RPMI8226 (cell line): ENCODE measurements around the gene CRNKL1.
A peak's percentile ranks its signal among the peaks of the same experiment; 100 is the strongest.

Experiments used
- DNase-seq: peaks from one replicate; pipeline ENCODE4 v3.0.0-alpha.2; 2015

The CRNKL1 gene

DNA sequence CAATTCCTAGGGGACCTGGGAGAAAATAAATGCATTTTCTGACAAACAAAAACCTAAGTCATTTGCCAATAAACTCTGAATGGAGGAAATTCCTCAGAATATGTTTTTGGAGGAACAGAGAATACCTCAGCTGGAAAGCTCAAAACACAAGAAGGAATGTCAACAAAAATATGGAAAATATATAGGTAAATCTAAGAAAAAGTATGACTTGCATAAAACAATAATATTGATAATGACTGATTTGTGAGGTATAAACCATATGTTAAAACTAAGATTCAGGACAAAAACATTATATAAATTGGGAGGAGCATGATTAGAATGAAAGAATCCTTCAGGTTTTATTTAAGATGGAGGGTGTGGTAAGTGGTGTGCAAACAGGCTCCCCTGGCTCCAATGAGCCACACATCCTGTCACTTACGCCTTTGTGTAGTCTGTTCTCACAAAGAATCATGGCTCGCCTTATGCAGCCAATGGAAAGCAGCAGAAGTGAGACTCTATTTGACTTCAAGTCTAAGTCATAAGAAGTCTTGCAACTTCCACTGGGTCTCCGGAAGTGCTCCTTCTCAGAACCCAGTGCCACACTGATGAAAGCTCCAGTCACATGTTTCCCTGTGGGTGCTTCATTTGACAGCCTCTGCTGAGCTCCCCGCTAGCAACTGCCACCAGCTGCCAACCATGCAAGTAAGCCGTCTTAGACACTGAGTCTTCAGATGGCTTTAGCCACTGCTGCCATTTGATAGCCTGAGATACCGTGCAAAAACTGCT lies 8.2 kb upstream of the CRNKL1 start:
- DNase-seq = no peak

GRCh38 chr20:20051767-20052073 lies 546 bp downstream of the CRNKL1 start:
- no peak for DNase-seq

DNA sequence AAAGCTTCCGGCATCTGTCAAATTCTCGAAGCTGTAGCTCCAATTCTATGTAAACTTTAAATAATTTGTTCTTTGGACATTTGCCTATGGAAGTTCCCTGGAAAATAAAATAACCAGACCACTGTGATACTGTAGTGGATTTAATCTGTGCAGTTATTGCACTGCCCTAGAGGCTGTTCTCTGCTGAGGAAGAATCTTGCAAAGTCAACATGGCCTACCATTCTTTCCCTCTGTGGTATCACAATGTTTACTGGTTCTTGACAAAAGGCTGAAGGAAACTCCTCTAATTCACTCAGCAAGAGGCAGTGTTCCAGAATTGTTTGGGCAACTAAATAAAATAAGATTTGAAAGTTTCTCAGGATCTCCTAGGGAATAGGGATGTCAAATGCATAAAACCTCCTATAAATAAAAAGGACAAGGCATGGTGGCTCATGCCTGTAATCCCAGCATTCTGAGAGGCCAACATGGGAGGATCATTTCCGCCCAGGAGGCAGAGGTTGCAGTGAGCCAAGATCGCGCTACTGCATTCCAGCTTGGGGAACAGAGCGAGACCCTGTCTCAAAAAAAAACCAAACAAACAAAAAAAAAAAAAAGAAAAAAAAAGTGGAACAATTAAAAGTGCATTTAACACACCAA lies 12.4 kb downstream of the CRNKL1 start:
- DNase-seq = no peak

- DNase-seq = no peak
These were observed 13.7 kb downstream of the CRNKL1 start for GRCh38 chr20:20038586-20038985.

DNA sequence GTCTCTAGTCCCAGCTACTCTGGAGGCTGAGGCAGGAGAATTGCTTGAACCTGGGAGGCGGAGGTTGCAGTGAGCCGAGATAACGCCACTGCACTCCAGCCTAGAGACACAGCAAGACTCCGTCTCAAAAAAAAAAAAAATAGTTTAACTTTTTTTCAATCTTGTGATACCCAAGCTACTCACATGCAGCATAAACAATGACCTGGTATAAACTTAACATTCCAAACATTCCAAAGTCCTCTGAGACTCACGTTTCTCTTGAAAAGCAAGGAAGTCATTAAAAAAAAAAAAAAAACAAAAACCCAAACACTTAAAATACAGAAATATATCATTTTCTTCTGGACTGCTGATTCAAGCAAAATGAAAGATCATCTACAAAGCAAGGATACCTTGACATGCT lies 14.3 kb downstream of the CRNKL1 start:
- DNase-seq = no peak

DNA sequence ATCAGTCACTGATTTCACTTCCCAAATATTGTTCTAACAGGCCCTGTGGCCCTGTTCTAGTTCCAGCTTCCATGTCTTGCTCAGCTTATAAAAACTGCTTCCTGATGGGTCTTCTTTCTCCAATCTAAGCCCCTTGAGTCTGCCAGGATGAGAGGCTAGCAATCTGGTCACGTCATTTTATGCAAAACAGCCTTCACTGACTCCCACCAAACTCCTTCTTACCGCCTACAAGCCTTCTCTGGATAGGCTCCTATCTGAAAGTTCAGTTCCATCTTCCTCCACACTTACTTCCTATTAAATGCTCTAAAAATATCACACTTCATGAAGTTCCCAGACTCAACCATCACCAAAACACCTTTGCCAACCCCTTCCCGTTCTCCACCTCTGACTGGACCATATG lies 15.5 kb downstream of the CRNKL1 start:
- DNase-seq = no peak

DNA sequence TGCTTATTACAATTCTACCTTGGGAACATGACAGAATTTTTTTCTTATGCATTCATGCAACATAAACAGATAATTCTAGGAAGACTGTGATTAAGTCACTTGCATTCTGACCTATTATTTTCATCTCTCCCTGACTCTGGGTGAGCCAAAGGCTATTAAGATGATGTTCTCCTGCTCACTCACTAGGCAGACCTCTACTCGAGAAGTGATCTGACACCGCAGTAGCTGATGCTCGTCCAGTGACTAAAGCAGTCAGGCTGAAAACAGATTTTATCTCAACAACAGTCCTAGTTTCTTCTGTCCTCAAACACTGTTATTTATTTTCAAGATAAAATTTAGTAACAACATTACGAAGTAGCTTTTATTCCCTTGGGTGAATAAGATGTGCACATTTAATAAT lies 17.8 kb downstream of the CRNKL1 start:
- no peak for DNase-seq

DNA sequence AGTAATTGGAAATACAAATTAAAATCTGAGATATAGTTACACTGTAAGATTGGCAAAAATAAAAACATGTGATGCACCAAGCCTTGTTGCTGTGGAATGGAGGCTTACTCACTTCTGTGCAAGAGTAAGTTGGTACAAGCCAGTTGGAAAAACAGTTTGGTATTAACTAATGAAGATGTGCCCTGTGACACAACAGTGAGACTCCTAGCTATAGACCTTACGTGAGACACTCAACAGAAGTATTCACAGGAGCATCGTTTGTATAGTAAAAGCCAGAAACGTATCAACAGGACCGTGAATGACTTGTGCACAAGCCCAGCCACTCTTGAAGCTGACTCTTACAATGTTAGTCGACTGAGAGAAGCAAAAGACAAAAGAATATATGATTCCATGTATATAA lies 20.5 kb downstream of the CRNKL1 start:
- no peak for DNase-seq

DNA sequence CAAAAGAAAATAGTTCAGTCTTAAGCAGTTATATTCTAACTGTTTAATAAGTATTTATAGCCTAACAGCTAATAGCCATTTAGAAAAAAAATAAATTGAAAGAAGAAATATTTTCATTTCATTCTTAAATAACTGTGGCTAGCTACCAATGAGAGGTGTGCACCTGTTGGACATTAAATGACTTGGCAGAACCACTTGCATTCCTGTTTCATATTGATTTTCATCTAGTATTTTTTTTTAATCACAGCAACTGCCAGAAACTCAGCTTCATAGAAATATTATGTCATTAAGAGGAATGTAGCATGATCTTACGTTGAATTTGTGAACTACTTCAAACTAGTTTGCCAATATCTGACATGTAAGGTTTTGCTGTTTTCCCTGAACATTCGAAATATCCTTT lies 25.0 kb downstream of the CRNKL1 start:
- no peak for DNase-seq

DNA sequence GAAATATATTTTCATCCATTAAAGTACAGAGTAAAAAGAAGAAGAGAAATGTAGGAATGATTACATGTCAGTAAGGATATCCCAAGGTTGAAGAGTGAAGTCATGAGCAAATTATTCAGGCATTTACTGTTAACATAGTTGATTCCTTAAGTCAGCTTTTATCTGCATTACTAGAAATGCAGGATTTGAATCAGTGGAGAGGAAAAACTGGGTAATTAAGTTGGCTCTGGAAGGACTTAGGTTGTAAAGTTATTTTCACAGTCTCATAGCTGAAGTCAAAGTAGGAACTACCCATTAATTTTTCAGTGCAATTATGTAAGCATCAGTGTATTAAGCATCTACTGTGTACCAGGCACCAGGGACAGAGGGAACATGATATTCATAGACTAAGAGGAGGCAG lies 27.3 kb downstream of the CRNKL1 start:
- DNase-seq = no peak

DNA sequence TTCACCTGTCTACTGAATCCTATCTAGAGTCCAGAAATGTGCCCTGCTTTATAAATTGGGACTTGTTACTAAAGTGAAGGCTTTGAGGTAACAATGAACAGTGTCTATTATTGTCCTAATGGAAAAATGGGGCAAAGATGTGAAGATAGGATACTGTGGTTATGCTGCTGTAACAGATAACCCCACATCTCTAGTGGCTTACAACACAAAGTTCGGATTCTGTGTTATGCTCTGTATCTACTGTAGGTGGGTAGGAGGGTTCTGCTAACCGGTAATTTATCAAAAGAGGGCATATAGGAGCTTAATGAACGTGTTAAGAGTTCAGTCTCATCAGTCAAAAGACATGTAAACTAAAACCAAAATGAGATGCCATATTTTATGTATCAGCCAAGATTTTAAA lies 28.9 kb downstream of the CRNKL1 start:
- DNase-seq = no peak

DNA sequence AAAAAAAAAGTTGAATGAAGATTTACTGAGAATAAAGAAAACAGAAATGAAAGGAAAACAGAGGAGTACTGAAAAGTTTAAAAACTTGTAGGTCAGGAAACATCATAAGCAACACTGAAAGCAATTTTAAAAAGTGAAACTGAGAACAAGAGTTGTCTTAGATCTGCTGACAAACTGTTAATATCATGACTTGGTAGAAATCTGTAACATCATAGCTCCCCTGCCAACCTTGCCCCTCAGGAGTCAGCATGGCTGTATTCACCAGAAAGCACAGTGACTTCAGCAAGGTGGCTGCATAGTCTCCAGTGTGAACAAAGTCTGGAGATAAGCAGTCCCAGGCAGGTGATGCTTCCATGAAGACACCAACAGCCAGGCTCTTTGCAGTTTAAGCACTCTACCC lies 29.8 kb downstream of the CRNKL1 start:
- peak; percentile 72 for DNase-seq

DNA sequence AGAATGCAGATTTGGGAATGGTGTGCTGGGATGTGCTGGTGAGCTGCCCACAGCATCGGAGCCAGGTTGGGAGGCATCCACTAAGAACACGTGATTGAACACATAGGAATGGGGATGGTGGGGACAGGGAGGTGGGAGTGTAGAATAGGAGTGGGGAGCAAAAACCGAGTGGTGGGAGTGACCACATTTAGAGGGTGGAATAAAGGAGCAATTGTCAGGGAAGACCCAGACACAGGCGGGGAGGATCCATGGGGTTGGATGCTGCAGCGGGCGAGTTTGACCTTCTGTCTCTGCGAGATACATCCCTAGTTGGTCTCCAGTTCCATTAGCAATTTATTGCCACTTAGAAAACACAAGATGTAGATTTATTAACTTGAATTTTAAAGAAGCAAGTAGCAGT lies 30.4 kb downstream of the CRNKL1 start:
- no peak for DNase-seq

GRCh38 chr20:20020908-20021307 lies 31.4 kb downstream of the CRNKL1 start:
- no peak for DNase-seq

DNA sequence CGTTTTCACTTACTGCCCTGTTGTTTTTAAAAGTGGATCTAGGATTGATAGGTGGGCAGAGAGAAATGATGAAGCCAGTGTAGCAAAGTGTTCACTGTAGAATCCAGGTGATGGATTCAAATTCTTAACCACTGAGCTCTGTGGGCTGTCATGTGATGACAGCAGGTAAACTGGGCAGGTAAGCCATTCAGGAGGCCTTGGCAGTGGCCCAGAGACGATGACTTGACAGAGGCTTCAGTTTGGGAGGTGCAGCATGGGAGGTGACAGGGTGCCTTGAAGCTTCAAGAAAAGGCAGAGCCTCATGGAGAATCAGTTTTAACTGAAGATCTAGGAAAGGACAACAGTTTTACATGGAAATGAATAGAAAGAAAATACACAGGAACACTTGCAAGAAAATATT lies 33.1 kb downstream of the CRNKL1 start:
- peak; percentile 71 for DNase-seq

GRCh38 chr20:20018366-20018765 lies 33.9 kb downstream of the CRNKL1 start:
- no peak for DNase-seq

DNA sequence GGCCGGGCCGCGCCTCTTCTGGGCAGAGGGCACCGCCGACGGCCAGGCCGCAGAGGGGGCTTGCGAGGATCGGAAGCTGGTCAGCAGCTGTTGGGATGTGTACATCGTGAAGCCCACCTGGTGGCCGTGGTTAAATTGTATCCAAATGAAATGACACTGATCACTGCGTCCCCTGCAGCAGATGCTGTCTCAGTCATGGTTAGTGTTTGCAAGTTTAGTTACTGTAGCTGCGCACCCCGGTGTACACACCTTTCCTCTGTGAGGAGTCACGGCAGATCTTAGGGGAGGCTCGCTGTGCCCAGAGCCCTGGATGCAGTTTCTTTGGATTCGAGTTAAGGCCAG lies 34.5 kb downstream of the CRNKL1 start:
- peak; percentile 42 for DNase-seq

GRCh38 chr20:20017001-20017843 lies 35.0 kb downstream of the CRNKL1 start, which contains the start of gene NAA20:
Gene NAA20, plus strand, starts transcription at chr20:20017362. Its CDS starts 35 bp downstream, at chr20:20017397.
- peak; percentile 96 for DNase-seq

- DNase-seq = no peak
These were observed 37.6 kb downstream of the CRNKL1 start for GRCh38 chr20:20014659-20015058.

DNA sequence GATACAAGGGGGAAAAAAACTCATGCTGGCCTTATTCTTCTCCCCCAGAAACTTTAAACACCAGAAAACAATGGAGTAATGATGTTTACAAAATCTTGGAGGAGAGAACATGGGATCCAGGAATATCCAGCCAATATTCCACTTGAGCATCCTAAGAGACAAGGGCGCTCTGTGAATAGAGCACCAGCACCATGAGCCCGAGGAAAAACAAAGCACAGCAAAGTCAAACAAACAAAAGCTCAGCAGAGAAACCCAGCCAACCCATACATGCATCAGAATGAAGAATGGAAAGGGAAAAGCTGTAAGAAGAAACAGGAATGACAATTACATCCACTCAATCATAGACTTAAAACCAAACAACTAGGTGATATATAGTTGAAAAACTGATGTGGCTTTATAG lies 39.7 kb downstream of the CRNKL1 start:
- no peak for DNase-seq

DNA sequence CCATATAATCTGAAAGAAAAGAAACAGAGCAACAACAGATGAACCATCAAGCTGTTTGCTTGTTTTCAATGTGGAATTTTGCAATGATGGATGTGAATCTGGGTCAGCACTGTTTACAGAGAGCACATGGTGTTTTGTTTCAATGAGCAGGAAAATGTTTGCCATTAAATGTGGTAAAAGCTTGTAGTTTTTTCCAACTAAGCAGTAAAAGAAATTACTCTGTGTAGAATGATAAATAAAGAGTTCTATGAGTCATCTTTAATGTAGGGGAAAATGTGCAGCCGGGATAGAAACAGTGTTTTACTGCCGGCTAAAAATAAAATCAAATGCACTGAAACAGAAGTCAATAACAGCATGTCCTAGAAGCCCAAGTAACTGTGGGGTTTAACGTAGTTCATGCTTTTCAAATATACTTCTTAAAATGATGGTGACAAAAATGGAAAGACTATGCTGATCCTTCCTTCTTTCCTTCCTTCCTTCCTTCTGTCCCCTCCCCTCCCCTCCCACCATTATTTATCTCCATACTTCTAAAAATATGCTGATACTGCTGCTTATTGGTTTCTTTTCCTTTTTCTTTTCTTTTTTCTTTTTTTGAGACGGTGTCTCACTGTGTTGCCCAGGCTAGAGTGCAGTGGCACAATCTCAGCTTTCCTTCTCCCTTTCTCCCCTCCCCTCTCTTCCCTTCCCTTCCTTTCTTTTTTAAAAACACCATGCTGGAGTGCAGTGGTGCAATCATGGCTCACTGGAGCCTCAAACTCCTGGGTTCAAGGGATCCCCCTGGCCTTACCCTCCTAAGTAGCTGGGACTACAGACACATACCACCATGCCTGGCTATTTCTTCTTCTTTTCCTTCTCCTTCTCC lies 41.4 kb downstream of the CRNKL1 start:
- DNase-seq = no peak

- no peak for DNase-seq
These were observed 42.4 kb downstream of the CRNKL1 start for GRCh38 chr20:20009784-20010253.

- no peak for DNase-seq
These were observed 46.9 kb downstream of the CRNKL1 start for GRCh38 chr20:20005342-20005741.
